ENCODE measurements around the gene KIF5B.

GRCh38 chr10:31980471-31980870 is 75.8 kb downstream of the KIF5B start:
- TF ChIP-seq CEBPB (IDR thresholded peaks at IDR 0.05; ENCODE audit: low read depth, low read length): no peak
- no peak for TF ChIP-seq CTCF (IDR thresholded peaks at IDR 0.05; ENCODE audit: control extremely low read depth in 1 of 3, insufficient read depth in 1 of 3, low read depth in 1 of 3, low read length in 3 of 3)
- no peak for TF ChIP-seq CHD1 (IDR thresholded peaks at IDR 0.05; ENCODE audit: low read depth, low read length)
- no peak for TF ChIP-seq HDAC6 (IDR thresholded peaks at IDR 0.05; ENCODE audit: low read depth, low read length)
- TF ChIP-seq EZH2 (IDR thresholded peaks at IDR 0.05; ENCODE audit: low read depth, low read length, severe bottlenecking): no peak
- no peak for TF ChIP-seq SUZ12 (IDR thresholded peaks at IDR 0.05; ENCODE audit: low read length)
- no peak for TF ChIP-seq POLR2AphosphoS5 (IDR thresholded peaks at IDR 0.05; ENCODE audit: low read depth, low read length)
- no peak for TF ChIP-seq EP300 (IDR thresholded peaks at IDR 0.05; ENCODE audit: borderline replicate concordance in 1 of 2, low read depth in 2 of 2, low read length in 2 of 2)
- no peak for TF ChIP-seq JUN (IDR thresholded peaks at IDR 0.05; ENCODE audit: low read depth, low read length)
- no peak for TF ChIP-seq SAP30 (IDR thresholded peaks at IDR 0.05; ENCODE audit: insufficient read depth, insufficient replicate concordance, low read length)
- TF ChIP-seq BCL11A (IDR thresholded peaks at IDR 0.05; ENCODE audit: low read depth in 2 of 2, low read length in 2 of 2): no peak
- TF ChIP-seq HDAC2 (IDR thresholded peaks at IDR 0.05; ENCODE audit: borderline replicate concordance in 1 of 2, low read depth in 2 of 2, low read length in 2 of 2): no peak
- TF ChIP-seq, protein P1, sequence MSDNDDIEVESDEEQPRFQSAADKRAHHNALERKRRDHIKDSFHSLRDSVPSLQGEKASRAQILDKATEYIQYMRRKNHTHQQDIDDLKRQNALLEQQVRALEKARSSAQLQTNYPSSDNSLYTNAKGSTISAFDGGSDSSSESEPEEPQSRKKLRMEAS (IDR thresholded peaks at IDR 0.05): no peak
